GM21390 (cell line): ENCODE measurements around the gene HOXA1.

Experiments
- ATAC-seq: cut with Tn5 transposase; IDR thresholded peaks from one replicate; pipeline ENCODE4 v1.9.1; 2021; ENCODE audit not compliant: unreplicated experiment

HOXA1 gene

GRCh38 chr7:27093184-27093895 is 2.5 kb downstream of the HOXA1 start:
- no peak for ATAC-seq

- ATAC-seq, result no peak
Measured at GRCh38 chr7:27092819-27093110, 3.0 kb downstream of the HOXA1 start.

GRCh38 chr7:27091941-27092818 is 3.6 kb downstream of the HOXA1 start:
- ATAC-seq, result no peak

GRCh38 chr7:27091105-27091504 is 4.7 kb downstream of the HOXA1 start:
- no peak for ATAC-seq

GRCh38 chr7:27088002-27088922 is 7.5 kb downstream of the HOXA1 start:
- ATAC-seq, result no peak

GRCh38 chr7:27083646-27084045 is 12.2 kb downstream of the HOXA1 start:
- no peak for ATAC-seq

- ATAC-seq, result no peak
Measured at GRCh38 chr7:27082171-27082570, 13.6 kb downstream of the HOXA1 start.

GRCh38 chr7:27080844-27081436 is 14.9 kb downstream of the HOXA1 start:
- no peak for ATAC-seq

- no peak for ATAC-seq
Measured at GRCh38 chr7:27079234-27079975, 16.4 kb downstream of the HOXA1 start.

- no peak for ATAC-seq
Measured at GRCh38 chr7:27078616-27079233, 17.1 kb downstream of the HOXA1 start.

- no peak for ATAC-seq
Measured at GRCh38 chr7:27073076-27073475, 22.7 kb downstream of the HOXA1 start.

- ATAC-seq, result no peak
Measured at GRCh38 chr7:27071622-27072390, 24.0 kb downstream of the HOXA1 start.

GRCh38 chr7:27068259-27068658 is 27.5 kb downstream of the HOXA1 start:
- ATAC-seq, result no peak

- ATAC-seq, result no peak
Measured at GRCh38 chr7:27066148-27066547, 29.7 kb downstream of the HOXA1 start.

GRCh38 chr7:27065709-27066108 is 30.1 kb downstream of the HOXA1 start:
- no peak for ATAC-seq

- no peak for ATAC-seq
Measured at GRCh38 chr7:27064661-27065060, 31.1 kb downstream of the HOXA1 start.

- ATAC-seq, result no peak
Measured at GRCh38 chr7:27064159-27064558, 31.6 kb downstream of the HOXA1 start.

GRCh38 chr7:27062946-27063345 is 32.9 kb downstream of the HOXA1 start:
- ATAC-seq, result no peak

GRCh38 chr7:27053153-27053552 is 42.6 kb downstream of the HOXA1 start:
- no peak for ATAC-seq
